Neural progenitor cell (in vitro differentiated cells): ENCODE measurements around the gene NTN4.
A peak's percentile ranks its signal among the peaks of the same experiment; 100 is the strongest.

ENCODE experiments used
- CTCF ChIP-seq: fragments of 200-600 bp; sonication (generic); IDR thresholded peaks from 2 replicates; pipeline ENCODE4 v1.5.1; 2017; ENCODE audit warnings: antibody characterized with exemption, mild to moderate bottlenecking
- EZH2 ChIP-seq: fragments of 200-600 bp; sonication (generic); IDR thresholded peaks from 2 replicates; pipeline ENCODE4 v1.6.1; 2017; ENCODE audit warnings: antibody characterized with exemption, mild to moderate bottlenecking, moderate library complexity
- EZH2phosphoT487 ChIP-seq: fragments of 200-600 bp; sonication (generic); IDR thresholded peaks from 2 replicates; pipeline ENCODE4 v1.6.1; 2017; ENCODE audit warnings: antibody characterized with exemption

GRCh38 chr12:95820096-95820703 is 29.6 kb upstream of the NTN4 start:
- TF ChIP-seq CTCF, result peak; percentile 59
- TF ChIP-seq EZH2phosphoT487, result no peak
- TF ChIP-seq EZH2, result no peak
